Naive B cell (primary cell): ENCODE data around the gene CAMTA1. TPM values are rescaled to one million over a fixed set of nuclear protein-coding genes. Genes with fewer than 3 reads are reported as not detected.

ENCODE experiments used
- ATAC-seq, 2 donors: fragments of 150-1000 bp; cut with Tn5 transposase; 2 replicates each; pipeline ENCODE4 v1.10.0; 2021; ENCODE audit warnings: low read depth in 2 of 2, mild to moderate bottlenecking in 2 of 2, moderate library complexity in 2 of 2
- DNase-seq: peaks from one replicate; pipeline ENCODE4 v3.0.0; 2022
- H3K27ac Mint-ChIP-seq, 6 donors: one replicate each; pipeline ENCODE4 v1.8.0; 2020 to 2022; ENCODE audit warnings: mild to moderate bottlenecking in 6 of 6, mixed read lengths in 6 of 6, moderate library complexity in 5 of 6, inconsistent platforms in 2 of 6
- H3K27me3 Mint-ChIP-seq, 3 donors: one replicate each; pipeline ENCODE4 v1.8.0; 2021 to 2022; ENCODE audit warnings: mixed read lengths in 3 of 3, mild to moderate bottlenecking in 1 of 3
- H3K36me3 Mint-ChIP-seq, 2 donors: one replicate each; pipeline ENCODE4 v1.8.0; 2020 to 2022; ENCODE audit warnings: mixed read lengths in 2 of 2, inconsistent platforms in 1 of 2, mild to moderate bottlenecking in 1 of 2
- H3K4me1 Mint-ChIP-seq, 3 donors: one replicate each; pipeline ENCODE4 v1.8.0; 2020 to 2022; ENCODE audit warnings: mixed read lengths in 3 of 3, inconsistent platforms in 1 of 3, mild to moderate bottlenecking in 1 of 3, moderate library complexity in 1 of 3
- H3K4me3 Mint-ChIP-seq, 8 donors: one replicate each; pipeline ENCODE4 v1.8.0; 2020 to 2022; ENCODE audit warnings: mild to moderate bottlenecking in 8 of 8, mixed read lengths in 8 of 8, moderate library complexity in 8 of 8, inconsistent platforms in 2 of 8
- H3K9me3 Mint-ChIP-seq, 7 donors: one replicate each; pipeline ENCODE4 v1.8.0; 2020 to 2022; ENCODE audit warnings: mixed read lengths in 7 of 7, mild to moderate bottlenecking in 5 of 7, inconsistent platforms in 2 of 7, moderate library complexity in 1 of 7
- polyA plus RNA-seq, 6 donors: library from polyadenylated mRNA; unstranded; fragments of 300-500 nt; fragmentation: Illumina TruSeq; gene quantifications; one replicate each; pipeline ENCODE4 v1.2.3, GENCODE V29; 2021; ENCODE audit warnings: low read depth in 6 of 6

Gene CAMTA1
- polyA plus RNA-seq, 6 donors from 2014 or later, result 75.4 to 140 (median 88.8) TPM

DNA sequence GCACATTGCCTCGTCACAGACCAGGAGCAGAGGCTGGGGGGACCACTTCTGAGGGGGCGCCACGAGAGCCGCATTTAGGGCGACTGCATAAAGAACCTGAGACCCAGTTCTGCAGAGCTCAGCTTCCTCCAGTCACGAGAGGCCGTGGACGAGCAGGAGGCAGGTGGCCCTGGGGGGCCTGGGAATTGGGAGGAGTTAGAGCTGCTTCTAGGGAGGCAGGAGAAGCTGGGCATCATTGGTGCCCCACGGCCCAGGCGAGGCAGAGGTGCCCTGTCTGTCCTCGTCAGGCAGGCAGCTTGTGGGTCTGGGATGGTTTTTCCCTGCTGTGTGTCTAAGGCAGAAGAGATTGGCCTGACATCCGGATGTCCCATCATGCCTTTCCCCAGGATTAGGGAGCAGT lies 389.3 kb downstream of the CAMTA1 start:
- H3K27me3 Mint-ChIP-seq, result peaks cover 20 to 50% (median 42%) of the 10 kb centered on the region in 3 donors
- H3K9me3 Mint-ChIP-seq, result peaks cover 9 to 23% (median 15%) of the 10 kb centered on the region in 7 donors
- DNase-seq (no peak), ATAC-seq (no peak)
- no peak overlapping the region for H3K27ac Mint-ChIP-seq
- H3K4me3 Mint-ChIP-seq, result no peak overlapping the region
- peaks cover 0 to 7% (median 0%) of the 10 kb centered on the region in 3 donors for H3K4me1 Mint-ChIP-seq
- peaks cover under 1 to 19% of the 10 kb centered on the region in 2 donors for H3K36me3 Mint-ChIP-seq

DNA sequence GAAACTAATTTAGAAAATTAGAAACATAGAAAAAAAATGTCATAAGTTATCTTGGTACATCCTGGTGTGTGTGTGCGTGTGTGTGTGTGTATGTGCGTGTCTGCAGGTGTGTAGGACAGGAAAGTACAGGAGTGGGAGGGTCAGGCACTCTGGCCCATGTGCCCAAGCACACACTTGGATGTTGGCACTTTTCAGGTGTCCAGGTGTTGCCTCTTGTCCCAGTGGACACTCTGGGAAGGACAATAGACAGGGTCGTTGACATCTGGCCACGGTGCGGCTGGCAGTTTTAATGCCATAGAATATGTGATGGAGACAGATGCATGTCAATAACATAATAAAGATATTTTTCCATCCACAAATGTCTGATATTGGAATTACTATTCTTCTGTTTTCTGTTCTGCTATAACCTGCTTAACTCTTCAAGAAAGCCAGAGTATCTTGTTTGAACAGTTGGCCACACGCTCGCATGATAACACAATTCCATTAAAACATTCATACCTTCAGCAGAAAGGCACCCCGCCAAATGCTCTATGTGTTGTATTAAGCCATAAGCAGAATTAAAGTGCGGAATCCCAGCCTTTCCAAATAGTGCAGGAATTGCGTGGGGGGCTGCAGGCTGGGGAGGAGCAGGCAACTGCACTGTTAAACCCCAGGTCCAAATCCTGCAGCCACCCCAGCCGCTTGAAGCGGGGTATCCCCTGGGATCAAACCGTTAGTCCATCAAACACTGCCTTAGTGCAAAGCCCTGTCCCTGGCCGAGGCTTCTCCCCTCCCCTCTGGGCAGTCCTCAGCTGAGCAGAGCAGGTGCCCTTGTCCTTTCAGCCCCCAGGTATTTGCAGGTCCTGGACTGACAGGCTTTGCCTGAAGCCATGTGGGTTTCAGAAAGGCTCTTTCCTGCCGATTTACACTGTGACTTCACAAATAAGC lies 390.0 kb downstream of the CAMTA1 start:
- peaks cover 0 to 7% (median 0%) of the 10 kb centered on the region in 3 donors for H3K4me1 Mint-ChIP-seq
- no peak overlapping the region for H3K4me3 Mint-ChIP-seq
- H3K9me3 Mint-ChIP-seq, result peaks cover 9 to 28% (median 21%) of the 10 kb centered on the region in 7 donors
- ATAC-seq (no peak), DNase-seq (no peak)
- H3K36me3 Mint-ChIP-seq, result peaks cover 5 to 19% of the 10 kb centered on the region in 2 donors
- H3K27ac Mint-ChIP-seq, result no peak overlapping the region
- peaks cover 23 to 49% (median 38%) of the 10 kb centered on the region in 3 donors for H3K27me3 Mint-ChIP-seq

DNA sequence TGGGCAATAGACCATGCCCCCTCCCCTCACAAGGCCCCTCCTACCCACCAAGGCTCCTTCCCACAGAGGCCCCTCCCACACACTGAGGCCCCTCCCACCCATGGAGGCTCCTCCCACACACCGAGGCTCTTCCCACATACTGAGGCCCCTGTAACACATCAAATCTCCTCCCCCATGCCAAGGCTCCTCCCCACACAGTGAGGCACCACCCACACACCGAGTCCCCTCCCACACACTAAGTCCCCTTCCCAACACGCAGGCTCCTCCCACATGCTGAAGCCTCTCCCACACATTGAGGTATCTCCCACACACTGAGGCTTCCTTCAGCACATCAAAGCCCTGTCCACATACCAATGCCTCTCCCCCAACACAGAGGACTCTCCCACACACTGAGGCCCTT lies 391.8 kb downstream of the CAMTA1 start:
- peaks cover 5 to 19% of the 10 kb centered on the region in 2 donors for H3K36me3 Mint-ChIP-seq
- DNase-seq (no peak), ATAC-seq (no peak)
- peaks cover 13 to 33% (median 20%) of the 10 kb centered on the region in 3 donors for H3K27me3 Mint-ChIP-seq
- H3K4me3 Mint-ChIP-seq, result no peak overlapping the region
- no peak overlapping the region for H3K27ac Mint-ChIP-seq
- peaks cover 9 to 39% (median 19%) of the 10 kb centered on the region in 7 donors for H3K9me3 Mint-ChIP-seq
- H3K4me1 Mint-ChIP-seq, result peaks cover 0 to 7% (median 0%) of the 10 kb centered on the region in 3 donors

DNA sequence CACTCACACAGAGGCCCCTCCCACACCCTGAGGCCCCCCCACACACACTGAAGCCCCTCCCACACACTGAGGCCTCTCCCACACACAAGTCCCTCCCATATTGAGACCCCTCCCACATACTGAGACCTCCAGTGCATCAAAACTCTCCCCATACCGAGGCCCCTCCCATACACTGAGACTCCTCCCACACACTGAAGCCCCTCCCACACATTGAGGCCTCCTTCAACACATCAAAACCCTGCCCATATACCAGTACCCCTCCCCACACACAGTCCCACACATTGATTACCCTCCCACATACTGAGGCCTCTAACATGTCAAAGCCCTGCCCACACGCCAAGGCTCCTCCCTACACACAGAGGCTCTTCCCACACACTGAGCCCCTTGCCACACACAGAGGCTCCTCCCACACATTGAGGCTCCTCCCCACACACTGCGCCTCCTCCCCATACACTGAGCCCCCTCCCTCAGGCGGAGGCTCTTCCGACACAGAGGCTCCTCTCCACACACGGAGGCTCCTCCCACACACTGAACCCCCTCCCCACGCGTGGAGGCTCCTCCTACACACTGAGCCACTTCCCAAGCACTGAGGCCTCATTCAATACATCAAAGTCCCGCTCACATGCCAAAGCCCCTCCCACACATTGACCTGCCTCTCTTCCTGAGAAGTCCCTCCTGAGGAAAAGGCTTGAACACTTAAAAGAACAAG lies 392.3 kb downstream of the CAMTA1 start:
- H3K4me3 Mint-ChIP-seq, result no peak overlapping the region

DNA sequence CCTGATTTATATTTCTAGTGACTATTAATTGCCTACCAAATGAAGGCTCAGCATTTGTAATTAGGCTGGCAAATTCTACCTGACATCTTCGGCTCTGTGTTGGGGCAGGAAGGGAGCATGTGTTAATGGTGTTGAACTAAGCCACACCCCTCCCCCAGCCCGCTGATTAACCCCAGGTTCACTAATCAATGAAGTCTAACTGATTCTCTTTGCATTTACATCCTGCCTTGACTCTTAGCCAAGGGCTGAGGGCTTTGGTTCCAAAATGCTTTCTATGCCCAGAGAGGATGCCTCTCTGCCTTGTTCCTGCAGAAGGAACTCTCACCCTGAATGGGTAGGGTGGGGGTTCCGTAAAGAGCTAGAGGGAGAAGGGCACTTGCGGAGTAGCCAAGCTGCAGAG lies 393.1 kb downstream of the CAMTA1 start:
- Mint-ChIP-seq H3K4me1 (peaks cover 0 to 7% (median 0%) of the 10 kb centered on the region in 3 donors), H3K27me3 (peaks cover 13 to 37% (median 25%) of the 10 kb centered on the region in 3 donors), H3K27ac (no peak overlapping the region)

More for the DNA sequence above, 392.3 kb downstream of the CAMTA1 start:
- Mint-ChIP-seq H3K27me3 (peaks cover 13 to 32% (median 18%) of the 10 kb centered on the region in 3 donors), H3K4me1 (peaks cover 0 to 7% (median 0%) of the 10 kb centered on the region in 3 donors), H3K9me3 (peaks cover 9 to 45% (median 19%) of the 10 kb centered on the region in 7 donors), H3K36me3 (peaks cover 5 to 19% of the 10 kb centered on the region in 2 donors), H3K27ac (peak overlapping the region in 1 of 6 donors; percentile 23)
- ATAC-seq, result no peak
- no peak for DNase-seq

DNA sequence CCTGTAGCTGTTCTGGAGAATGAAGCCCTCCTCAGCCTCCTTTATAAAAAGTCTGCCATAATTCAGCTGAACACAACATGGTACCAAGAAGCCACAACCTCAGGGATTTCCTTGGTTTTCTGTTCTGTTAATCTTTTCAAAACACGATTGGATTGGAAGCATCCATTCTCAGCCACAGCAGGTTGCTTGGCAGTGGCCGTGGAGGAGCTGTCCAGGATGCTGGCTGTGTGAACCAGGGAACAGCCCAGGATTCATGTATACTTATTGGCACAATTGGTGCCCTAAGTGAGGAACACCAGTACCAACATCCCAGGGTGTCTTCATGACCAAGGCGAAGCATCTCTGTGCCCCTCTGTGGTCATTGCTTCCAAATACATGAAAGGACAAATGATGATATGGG lies 393.5 kb downstream of the CAMTA1 start:
- Mint-ChIP-seq H3K27ac (no peak overlapping the region), H3K4me1 (peaks cover 0 to 7% (median 0%) of the 10 kb centered on the region in 3 donors), H3K27me3 (peaks cover 13 to 39% (median 29%) of the 10 kb centered on the region in 3 donors), H3K4me3 (no peak overlapping the region), H3K9me3 (peaks cover 10 to 49% (median 22%) of the 10 kb centered on the region in 7 donors), H3K36me3 (peaks cover 5 to 19% of the 10 kb centered on the region in 2 donors)
- ATAC-seq, result no peak
- no peak for DNase-seq

More for the DNA sequence above, 393.1 kb downstream of the CAMTA1 start:
- ATAC-seq (no peak), DNase-seq (no peak)
- H3K36me3 Mint-ChIP-seq, result peaks cover 5 to 19% of the 10 kb centered on the region in 2 donors
- H3K4me3 Mint-ChIP-seq, result no peak overlapping the region
- H3K9me3 Mint-ChIP-seq, result peaks cover 10 to 49% (median 19%) of the 10 kb centered on the region in 7 donors

DNA sequence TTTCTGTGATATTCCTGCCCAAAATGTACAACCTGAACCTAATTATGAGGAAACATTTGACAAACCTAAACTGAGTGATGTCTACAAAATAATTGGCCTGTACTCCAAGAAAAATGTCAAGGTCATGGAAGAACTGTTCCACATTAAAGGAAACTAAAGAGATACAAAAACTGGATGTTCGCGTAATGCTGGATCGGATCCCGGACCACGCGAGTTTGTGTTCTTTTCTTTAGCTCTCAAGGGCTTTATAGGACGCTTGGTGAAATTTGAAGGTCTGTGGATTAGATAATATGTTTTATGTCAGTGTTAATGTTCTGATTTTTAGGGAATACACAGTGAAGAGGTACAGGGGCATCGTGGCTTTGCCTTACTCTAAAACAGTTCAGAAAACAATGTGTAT lies 400.5 kb downstream of the CAMTA1 start:
- Mint-ChIP-seq H3K36me3 (no peaks in the 10 kb centered on the region), H3K27ac (no peak overlapping the region), H3K4me3 (no peak overlapping the region), H3K9me3 (peaks cover 2 to 26% (median 6%) of the 10 kb centered on the region in 7 donors), H3K27me3 (peaks cover 0 to 28% (median 23%) of the 10 kb centered on the region in 3 donors), H3K4me1 (no peaks in the 10 kb centered on the region)
- ATAC-seq (no peak), DNase-seq (no peak)

DNA sequence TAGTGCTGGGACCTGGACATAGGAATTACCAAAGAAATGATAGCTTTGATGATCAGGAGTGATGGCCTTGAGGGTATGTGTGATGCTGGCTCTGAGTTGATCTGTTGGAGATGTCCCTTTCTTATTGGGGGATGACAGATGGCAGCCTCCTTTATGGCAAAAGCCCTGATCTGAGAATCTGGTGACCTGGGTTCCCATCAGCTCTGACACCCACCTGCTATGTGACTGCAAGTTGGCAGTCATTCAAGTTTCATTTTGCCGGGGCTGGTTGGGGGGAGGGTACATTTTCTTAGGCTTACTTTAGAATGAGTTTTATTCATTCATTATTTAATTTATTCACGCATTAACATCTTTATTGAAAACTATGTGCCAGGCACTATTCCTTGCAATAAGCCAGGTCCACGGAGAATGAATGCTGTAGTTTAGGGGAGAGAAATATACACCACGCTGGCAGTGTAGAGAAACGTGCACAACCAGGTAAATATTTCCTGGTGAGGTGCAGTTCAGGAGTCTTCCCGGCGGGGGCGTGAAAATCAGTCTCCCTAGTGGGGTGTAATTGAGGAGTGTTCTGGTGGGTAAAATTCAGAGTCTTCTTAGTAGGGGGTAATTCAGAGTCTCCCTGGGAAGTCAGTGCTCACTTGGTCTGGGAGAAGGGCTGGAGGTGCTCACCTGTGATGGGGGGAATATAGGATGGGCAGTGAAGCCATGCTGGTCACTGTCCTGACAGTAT lies 401.3 kb downstream of the CAMTA1 start:
- peak overlapping the region in 1 of 6 donors; percentile 26 for H3K27ac Mint-ChIP-seq
- ATAC-seq (no peak), DNase-seq (no peak)
- no peaks in the 10 kb centered on the region for H3K36me3 Mint-ChIP-seq
- H3K4me1 Mint-ChIP-seq, result no peaks in the 10 kb centered on the region
- peak overlapping the region in 1 of 8 donors; percentile 53 for H3K4me3 Mint-ChIP-seq
- peaks cover 2 to 19% (median 6%) of the 10 kb centered on the region in 7 donors for H3K9me3 Mint-ChIP-seq
- peaks cover 0 to 28% (median 23%) of the 10 kb centered on the region in 3 donors for H3K27me3 Mint-ChIP-seq

DNA sequence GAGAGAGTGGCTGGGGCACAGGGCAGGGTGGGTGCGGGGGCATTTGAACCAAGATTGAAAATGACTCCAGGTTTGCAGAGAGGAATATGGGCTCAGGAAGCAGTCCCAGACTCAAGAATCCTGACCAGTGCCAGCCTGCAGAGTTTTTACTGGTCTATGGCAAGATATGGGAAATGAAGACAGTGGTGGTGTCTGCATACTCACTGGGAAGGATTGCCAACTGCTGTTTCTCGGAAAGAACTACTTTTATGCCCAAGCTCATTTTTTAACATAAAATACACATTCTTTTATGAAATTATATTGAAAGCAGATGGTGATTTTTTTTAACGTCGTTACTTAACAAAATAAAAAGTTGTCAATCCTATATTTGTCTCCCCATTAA lies 401.8 kb downstream of the CAMTA1 start:
- Mint-ChIP-seq H3K4me3 (no peak overlapping the region), H3K27me3 (peaks cover 0 to 33% (median 23%) of the 10 kb centered on the region in 3 donors), H3K36me3 (no peaks in the 10 kb centered on the region), H3K9me3 (peaks cover 2 to 14% (median 6%) of the 10 kb centered on the region in 7 donors), H3K4me1 (no peaks in the 10 kb centered on the region), H3K27ac (no peak overlapping the region)
- DNase-seq, result no peak
- no peak for ATAC-seq

DNA sequence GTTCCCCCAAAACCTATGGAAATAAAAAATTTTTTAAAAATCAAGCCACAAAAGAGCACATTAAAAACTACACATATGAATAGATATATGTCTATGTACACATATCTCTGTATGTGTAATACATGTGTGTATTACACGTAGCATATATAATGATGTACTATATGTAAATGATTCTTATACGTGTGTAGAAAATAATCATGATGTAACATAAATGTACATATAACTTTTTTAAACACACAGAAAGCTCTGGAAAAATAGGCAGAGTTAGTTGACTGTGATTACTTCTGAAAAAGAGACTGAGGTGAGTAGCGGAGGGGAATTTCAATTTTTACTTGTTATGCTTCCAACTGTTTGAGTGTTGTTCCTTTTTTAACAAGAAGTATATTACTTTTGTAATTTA lies 405.0 kb downstream of the CAMTA1 start:
- Mint-ChIP-seq H3K4me3 (no peak overlapping the region), H3K4me1 (no peaks in the 10 kb centered on the region), H3K27me3 (peaks cover 5 to 23% (median 10%) of the 10 kb centered on the region in 3 donors), H3K27ac (no peak overlapping the region), H3K9me3 (peaks cover 0 to 8% (median 4%) of the 10 kb centered on the region in 7 donors), H3K36me3 (no peaks in the 10 kb centered on the region)
- ATAC-seq (no peak), DNase-seq (no peak)

DNA sequence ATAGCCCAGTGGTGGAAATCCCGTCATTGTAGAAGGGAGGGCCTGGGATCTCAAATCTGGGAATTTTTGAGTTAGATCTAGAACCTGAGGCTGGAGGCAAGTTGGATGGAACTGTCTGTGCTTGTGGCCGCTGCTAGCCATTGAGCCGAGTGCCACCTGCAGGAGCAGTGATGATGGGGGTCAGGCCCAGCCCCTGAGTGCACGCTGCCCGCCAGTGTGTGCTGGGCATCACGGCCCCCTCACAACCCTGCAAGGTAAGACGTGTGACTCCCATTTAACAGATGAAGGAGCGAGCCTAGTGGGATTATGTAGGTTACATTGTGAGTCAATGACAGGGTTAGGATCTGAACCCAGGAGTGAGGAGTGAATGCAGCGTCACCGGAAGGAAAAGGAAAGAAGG lies 407.2 kb downstream of the CAMTA1 start:
- H3K4me1 Mint-ChIP-seq, result no peaks in the 10 kb centered on the region
- H3K36me3 Mint-ChIP-seq, result no peaks in the 10 kb centered on the region
- no peak overlapping the region for H3K27ac Mint-ChIP-seq
- peaks cover 0 to 13% (median 12%) of the 10 kb centered on the region in 3 donors for H3K27me3 Mint-ChIP-seq
- H3K4me3 Mint-ChIP-seq, result no peak overlapping the region
- no peak for DNase-seq
- H3K9me3 Mint-ChIP-seq, result peaks cover 0 to 6% (median 2%) of the 10 kb centered on the region in 7 donors
- no peak for ATAC-seq

DNA sequence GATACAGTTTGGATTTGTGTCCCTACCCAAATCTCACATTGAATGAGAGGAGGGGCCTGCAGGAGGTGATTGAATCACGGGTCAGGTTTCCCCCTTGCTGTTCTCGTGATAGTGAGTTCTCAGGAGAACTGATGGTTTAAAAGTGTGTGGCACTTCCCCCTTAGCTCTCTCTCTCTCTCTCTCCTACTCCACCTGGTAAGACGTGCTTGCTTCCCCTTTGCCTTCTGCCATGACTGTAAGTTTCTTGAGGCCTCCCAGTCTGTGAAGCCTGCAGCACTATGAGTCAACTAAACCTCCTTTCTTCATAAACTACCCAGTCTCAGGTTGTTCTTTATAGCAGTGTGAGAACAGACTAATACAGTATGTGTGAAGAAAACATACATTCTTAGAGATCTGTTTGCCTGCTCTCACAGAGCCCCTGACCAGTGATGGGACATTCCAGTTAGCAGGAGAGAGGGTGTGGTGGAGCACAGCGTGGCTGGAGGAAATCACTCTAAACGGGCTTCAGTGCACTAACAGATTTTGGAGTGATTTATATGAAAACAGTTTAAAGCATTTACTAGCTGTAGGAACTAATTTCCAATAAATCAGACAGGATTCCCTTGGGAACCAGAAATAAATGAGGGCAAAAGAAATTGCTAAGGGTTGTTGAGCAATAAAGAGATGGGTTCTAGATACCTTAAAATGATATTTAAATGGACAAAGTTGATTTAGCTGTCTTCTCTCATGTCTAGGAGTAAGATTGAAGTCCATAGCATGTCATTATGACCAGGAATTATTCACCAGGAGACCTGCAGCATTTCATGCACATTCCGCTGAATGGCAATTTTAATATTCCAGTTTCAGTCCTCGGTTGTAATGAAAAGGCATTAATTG lies 411.0 kb downstream of the CAMTA1 start:
- DNase-seq (no peak), ATAC-seq (no peak)
- Mint-ChIP-seq H3K4me1 (no peaks in the 10 kb centered on the region), H3K4me3 (no peak overlapping the region), H3K36me3 (no peaks in the 10 kb centered on the region), H3K9me3 (peaks cover 0 to 5% (median 0%) of the 10 kb centered on the region in 7 donors), H3K27ac (no peak overlapping the region), H3K27me3 (peaks cover 0 to 24% (median 12%) of the 10 kb centered on the region in 3 donors)
